ENCODE data around the gene MUC20. TPM values are rescaled to one million over a fixed set of nuclear protein-coding genes. Genes with fewer than 3 reads are reported as not detected.
"Not testable (repeated sequence)": the region's sequence is repeated elsewhere in the genome, so short reads cannot be mapped to it uniquely, and the experiment has no call there.

MUC20 gene, protein sequence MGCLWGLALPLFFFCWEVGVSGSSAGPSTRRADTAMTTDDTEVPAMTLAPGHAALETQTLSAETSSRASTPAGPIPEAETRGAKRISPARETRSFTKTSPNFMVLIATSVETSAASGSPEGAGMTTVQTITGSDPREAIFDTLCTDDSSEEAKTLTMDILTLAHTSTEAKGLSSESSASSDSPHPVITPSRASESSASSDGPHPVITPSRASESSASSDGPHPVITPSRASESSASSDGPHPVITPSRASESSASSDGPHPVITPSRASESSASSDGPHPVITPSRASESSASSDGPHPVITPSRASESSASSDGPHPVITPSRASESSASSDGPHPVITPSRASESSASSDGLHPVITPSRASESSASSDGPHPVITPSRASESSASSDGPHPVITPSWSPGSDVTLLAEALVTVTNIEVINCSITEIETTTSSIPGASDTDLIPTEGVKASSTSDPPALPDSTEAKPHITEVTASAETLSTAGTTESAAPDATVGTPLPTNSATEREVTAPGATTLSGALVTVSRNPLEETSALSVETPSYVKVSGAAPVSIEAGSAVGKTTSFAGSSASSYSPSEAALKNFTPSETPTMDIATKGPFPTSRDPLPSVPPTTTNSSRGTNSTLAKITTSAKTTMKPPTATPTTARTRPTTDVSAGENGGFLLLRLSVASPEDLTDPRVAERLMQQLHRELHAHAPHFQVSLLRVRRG
- 0.22 TPM in 1 of 2 replicates, not detected in the other for total RNA-seq (2012; rRNA removed)

DNA sequence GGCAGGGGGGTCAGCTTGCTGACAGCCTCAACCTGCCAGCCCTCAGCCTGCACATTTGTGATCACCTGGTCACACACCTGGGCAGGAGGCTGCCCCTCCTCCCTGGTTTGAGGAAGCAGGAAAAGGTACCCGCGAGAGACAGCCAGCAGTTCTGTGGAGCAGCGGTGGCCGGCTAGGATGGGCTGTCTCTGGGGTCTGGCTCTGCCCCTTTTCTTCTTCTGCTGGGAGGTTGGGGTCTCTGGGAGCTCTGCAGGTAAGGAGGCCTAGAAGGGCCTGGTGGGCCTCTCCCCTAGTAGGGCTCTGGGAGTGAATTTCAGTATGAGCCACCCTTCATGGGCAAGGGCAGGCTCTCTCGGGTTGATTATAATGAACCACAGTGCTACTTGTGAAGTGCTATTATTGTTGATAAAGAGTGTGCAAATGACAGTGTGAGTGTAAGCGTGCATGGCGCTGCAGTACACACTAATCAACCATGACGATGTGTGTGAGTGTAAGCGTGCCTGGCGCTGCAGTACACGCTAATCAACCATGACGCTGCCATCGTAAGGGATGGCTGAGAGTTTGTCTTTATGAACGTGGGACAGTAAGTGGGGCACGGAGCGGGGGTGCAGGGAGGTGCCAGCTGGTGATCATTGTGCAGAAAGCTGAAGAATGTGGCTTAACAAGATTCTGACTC, at the start of gene MUC20:
Gene MUC20 (plus strand): TSS at position 148 of the 676 bp plus-strand sequence. CDS start 30 bp downstream, at position 178.
- H3K4me3 ChIP-seq (ENCODE audit: low read length); H3K9ac ChIP-seq (ENCODE audit: low read depth, low read length); H3K36me3 ChIP-seq (ENCODE audit: insufficient read depth, low read length); H3K4me2 ChIP-seq (ENCODE audit: low read length); H3K4me1 ChIP-seq (ENCODE audit: control insufficient read depth, insufficient read depth, low read length); H3K9me3 ChIP-seq (replicated peaks; ENCODE audit: low read length): not testable (repeated sequence)
- peaks cover 31% of the 10 kb centered on the region for H3K27me3 ChIP-seq (ENCODE audit: control insufficient read depth, insufficient read depth, low read length)

DNA sequence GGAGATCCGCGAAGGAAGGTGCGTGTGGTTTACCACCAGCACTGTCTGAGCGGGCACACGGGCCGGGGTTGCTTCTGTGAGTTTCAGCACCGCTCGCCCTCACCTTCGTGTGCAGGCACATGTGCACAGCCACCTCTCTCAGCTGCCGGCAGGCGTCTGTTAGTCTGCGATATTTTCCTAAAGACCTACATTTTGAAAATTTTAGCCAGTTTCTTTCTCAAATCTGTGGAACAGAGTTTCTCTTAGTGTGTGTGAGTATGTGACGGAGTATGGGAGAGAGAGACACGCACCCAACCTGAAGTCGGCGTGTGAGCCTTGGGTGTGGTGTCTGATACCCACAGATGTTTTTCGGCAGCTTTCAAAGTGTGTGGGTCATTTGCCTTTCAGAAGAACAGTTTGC, 49.5 kb upstream of the MUC20 start:
- H3K4me2 ChIP-seq (ENCODE audit: low read length); H3K27me3 ChIP-seq (ENCODE audit: control insufficient read depth, insufficient read depth, low read length); H3K9ac ChIP-seq (ENCODE audit: low read depth, low read length); H3K4me1 ChIP-seq (ENCODE audit: control insufficient read depth, insufficient read depth, low read length); H3K4me3 ChIP-seq (ENCODE audit: low read length); H3K9me3 ChIP-seq (replicated peaks; ENCODE audit: low read length): not testable (repeated sequence)
- peaks cover 26% of the 10 kb centered on the region for H3K36me3 ChIP-seq (ENCODE audit: insufficient read depth, low read length)

- not testable (repeated sequence) for H3K27me3 ChIP-seq (ENCODE audit: control insufficient read depth, insufficient read depth, low read length); H3K4me3 ChIP-seq (ENCODE audit: low read length)
- peaks cover 30% of the 10 kb centered on the region for H3K36me3 ChIP-seq (ENCODE audit: insufficient read depth, low read length)
Observed at GRCh38 chr3:195673711-195674110, 47.1 kb upstream of the MUC20 start.

DNA sequence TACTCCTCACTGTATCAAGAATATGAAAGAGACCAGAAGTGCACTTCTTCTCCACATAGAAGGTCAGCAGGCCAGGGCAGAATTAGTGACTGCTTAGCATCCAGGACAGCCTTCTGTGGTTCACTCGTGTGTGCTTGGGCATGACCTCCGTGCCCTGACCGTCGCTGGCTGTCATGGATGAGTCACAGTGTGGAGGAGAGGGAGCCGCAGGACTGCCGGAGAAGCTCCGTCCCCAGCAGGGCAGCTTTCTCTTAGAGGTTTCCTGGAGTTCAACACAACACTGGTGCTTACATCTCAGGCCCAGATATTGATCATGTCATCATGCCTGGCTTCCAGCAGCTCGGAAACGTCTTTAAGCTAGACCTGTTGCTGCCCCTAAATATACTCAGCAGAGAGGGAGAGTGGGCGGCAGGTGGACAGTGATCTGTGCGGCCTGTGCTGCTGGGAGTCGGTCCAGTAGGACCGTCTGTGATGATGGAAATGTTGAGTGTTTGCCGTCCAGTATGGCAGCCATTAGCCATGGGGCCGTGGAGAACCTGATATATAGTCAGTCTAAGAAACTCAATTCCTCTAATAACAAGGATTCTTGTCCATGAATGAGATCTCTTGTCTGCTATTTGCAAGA, 42.3 kb upstream of the MUC20 start:
- peaks cover 23% of the 10 kb centered on the region for H3K36me3 ChIP-seq (ENCODE audit: insufficient read depth, low read length)
- not testable (repeated sequence) for H3K4me2 ChIP-seq (ENCODE audit: low read length); H3K4me1 ChIP-seq (ENCODE audit: control insufficient read depth, insufficient read depth, low read length); H3K9me3 ChIP-seq (replicated peaks; ENCODE audit: low read length); H3K27me3 ChIP-seq (ENCODE audit: control insufficient read depth, insufficient read depth, low read length); H3K4me3 ChIP-seq (ENCODE audit: low read length); H3K9ac ChIP-seq (ENCODE audit: low read depth, low read length)

More at GRCh38 chr3:195673711-195674110, 47.1 kb upstream of the MUC20 start:
- H3K4me1 ChIP-seq (ENCODE audit: control insufficient read depth, insufficient read depth, low read length); H3K4me2 ChIP-seq (ENCODE audit: low read length); H3K9me3 ChIP-seq (replicated peaks; ENCODE audit: low read length); H3K9ac ChIP-seq (ENCODE audit: low read depth, low read length): not testable (repeated sequence)

DNA sequence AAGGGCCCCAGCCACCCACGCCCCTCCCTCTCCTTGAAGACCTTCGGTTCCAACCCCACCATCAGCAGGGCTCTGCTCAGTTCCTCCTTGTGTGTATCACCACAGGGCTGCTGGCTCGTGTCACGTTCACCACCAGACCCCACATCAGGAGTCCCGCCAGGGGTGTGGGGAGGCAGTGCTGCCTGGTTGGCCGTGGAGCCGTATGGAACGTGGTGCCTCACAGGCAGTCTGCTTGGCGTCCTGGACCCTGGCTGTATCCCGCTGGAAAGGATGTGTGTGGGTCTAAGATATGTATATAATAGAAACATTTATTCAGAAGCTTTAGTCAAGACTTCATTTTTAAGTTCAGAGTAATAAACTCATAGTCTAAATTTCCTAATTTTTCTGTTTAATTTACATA, 40.1 kb upstream of the MUC20 start:
- peaks cover 25% of the 10 kb centered on the region for H3K36me3 ChIP-seq (ENCODE audit: insufficient read depth, low read length)
- not testable (repeated sequence) for H3K4me2 ChIP-seq (ENCODE audit: low read length); H3K4me3 ChIP-seq (ENCODE audit: low read length); H3K27me3 ChIP-seq (ENCODE audit: control insufficient read depth, insufficient read depth, low read length); H3K9ac ChIP-seq (ENCODE audit: low read depth, low read length); H3K4me1 ChIP-seq (ENCODE audit: control insufficient read depth, insufficient read depth, low read length); H3K9me3 ChIP-seq (replicated peaks; ENCODE audit: low read length)

GRCh38 chr3:195681458-195682103, 39.2 kb upstream of the MUC20 start:
- H3K4me2 ChIP-seq (ENCODE audit: low read length); H3K9ac ChIP-seq (ENCODE audit: low read depth, low read length); H3K4me1 ChIP-seq (ENCODE audit: control insufficient read depth, insufficient read depth, low read length); H3K9me3 ChIP-seq (replicated peaks; ENCODE audit: low read length); H3K4me3 ChIP-seq (ENCODE audit: low read length); H3K27me3 ChIP-seq (ENCODE audit: control insufficient read depth, insufficient read depth, low read length): not testable (repeated sequence)
- H3K36me3 ChIP-seq (ENCODE audit: insufficient read depth, low read length), result peaks cover 33% of the 10 kb centered on the region

DNA sequence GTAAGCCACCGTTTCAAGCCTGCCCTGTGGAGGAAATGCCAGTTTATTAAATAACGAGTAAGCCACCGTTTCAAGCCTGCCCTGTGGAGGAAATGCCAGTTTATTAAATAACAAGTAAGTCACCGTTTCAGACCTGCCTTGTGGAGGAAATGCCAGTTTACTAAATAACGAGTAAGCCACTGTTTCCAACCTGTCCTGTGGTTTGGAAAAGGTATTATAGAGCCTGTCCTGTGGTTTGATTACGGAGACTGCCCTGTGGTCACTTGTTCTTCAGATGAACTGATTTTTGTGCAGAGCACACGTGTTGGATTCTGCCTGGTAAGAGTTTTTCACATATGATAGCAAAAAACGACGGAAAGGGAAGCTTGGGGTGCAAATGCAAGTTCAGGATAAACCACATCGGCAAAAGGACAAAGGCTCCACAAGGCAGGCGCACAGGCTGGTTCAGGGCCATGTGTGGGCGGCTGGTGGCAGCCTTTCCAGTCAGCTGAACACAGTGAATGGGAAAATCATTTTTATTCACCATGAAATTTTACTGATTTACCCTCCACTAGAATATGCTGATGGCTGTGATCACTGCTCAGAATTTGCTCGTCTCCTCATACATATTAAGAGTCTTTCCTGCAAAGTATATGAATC, 38.6 kb upstream of the MUC20 start:
- H3K27me3 ChIP-seq (ENCODE audit: control insufficient read depth, insufficient read depth, low read length); H3K4me3 ChIP-seq (ENCODE audit: low read length); H3K9me3 ChIP-seq (replicated peaks; ENCODE audit: low read length); H3K4me1 ChIP-seq (ENCODE audit: control insufficient read depth, insufficient read depth, low read length); H3K4me2 ChIP-seq (ENCODE audit: low read length); H3K9ac ChIP-seq (ENCODE audit: low read depth, low read length): not testable (repeated sequence)
- H3K36me3 ChIP-seq (ENCODE audit: insufficient read depth, low read length), result peaks cover 34% of the 10 kb centered on the region

DNA sequence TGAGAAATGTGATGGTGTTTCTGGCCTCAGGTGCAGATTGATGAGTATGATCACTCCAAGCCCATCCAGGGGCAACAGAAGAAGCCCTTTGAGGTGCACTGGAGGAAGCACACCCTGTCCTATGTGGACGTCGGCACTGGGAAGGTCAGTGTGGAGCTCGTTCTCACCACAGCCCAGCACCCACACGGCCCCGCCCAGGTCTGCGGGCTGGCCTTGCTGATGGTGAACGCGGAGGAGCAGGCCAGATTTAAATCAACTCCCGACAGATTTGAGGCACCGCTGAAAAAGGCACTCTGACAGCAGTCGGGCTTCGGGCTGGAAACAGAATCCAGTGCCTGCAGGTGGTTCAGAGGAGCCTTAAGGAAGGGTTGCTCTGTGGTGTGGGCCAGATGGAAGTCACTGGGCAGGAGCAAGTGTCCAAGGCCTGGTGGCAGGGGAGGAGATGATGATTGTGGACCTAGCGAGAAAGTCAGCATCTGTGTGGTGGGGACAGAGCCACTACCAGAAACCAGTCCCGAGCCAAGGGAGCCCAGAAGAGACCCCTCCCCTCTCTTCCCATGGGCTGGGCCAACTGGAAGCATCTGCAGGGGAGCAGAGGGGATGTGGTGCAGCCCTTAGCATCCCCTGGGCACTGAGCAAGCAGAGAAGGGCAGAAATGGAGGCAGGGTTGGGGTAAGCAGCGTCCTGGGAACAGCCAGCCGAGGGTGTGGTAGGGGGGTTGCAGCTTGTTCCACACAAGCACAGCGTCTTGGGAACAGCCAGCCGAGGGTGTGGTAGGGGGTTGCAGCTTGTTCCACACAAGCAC, 36.9 kb upstream of the MUC20 start:
- H3K4me3 ChIP-seq (ENCODE audit: low read length); H3K27me3 ChIP-seq (ENCODE audit: control insufficient read depth, insufficient read depth, low read length): not testable (repeated sequence)
- peaks cover 28% of the 10 kb centered on the region for H3K36me3 ChIP-seq (ENCODE audit: insufficient read depth, low read length)

DNA sequence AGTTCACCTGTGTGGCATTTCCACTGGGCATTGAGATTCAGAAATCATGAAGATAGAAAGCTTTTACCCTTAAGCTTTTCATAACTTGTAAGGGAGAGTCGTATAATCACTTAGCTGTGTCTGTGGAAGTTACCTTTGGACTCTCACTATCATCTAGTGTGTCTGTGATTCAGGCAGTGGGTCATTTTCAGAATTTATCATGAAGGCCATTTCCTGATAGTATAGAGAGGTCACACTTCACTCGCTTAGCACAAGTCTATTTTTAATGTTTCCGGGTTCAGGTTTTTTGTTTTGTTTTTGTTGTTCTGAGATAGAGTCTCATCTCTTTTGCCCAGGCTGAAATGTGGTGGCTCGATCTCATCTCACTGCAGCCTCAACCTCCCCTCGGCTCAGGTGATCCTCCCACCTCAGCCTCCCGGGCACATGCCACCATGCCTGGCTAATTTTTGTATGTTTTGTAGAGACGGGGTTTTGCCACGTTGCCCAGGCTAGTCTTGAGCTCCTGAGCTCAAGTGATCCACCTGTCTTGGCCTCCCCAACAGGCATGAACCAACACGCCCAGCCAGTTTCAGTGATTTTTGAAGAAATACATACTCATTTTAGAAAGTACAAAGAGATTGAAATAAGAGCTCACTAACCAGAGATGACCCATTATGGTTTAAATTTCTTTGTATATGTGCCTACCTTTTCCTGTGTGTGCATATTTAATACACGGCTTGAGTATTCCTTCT, 36.1 kb upstream of the MUC20 start:
- H3K27me3 ChIP-seq (ENCODE audit: control insufficient read depth, insufficient read depth, low read length); H3K9ac ChIP-seq (ENCODE audit: low read depth, low read length); H3K4me1 ChIP-seq (ENCODE audit: control insufficient read depth, insufficient read depth, low read length); H3K4me2 ChIP-seq (ENCODE audit: low read length); H3K4me3 ChIP-seq (ENCODE audit: low read length); H3K9me3 ChIP-seq (replicated peaks; ENCODE audit: low read length): not testable (repeated sequence)
- peaks cover 35% of the 10 kb centered on the region for H3K36me3 ChIP-seq (ENCODE audit: insufficient read depth, low read length)

More for the DNA sequence above, 36.9 kb upstream of the MUC20 start:
- not testable (repeated sequence) for H3K4me1 ChIP-seq (ENCODE audit: control insufficient read depth, insufficient read depth, low read length); H3K9ac ChIP-seq (ENCODE audit: low read depth, low read length); H3K9me3 ChIP-seq (replicated peaks; ENCODE audit: low read length); H3K4me2 ChIP-seq (ENCODE audit: low read length)
